IMR-90 (cell line): Measurements from ENCODE around the gene RASAL1. TPM values are rescaled to one million over a fixed set of nuclear protein-coding genes. Genes with fewer than 3 reads are reported as not detected.

ENCODE experiments used
- ATAC-seq: fragments of 200-7000 bp; cut with Tn5 transposase; 2 replicates; pipeline ENCODE4 v1.9.1; 2020; ENCODE audit warnings: low read depth, mild to moderate bottlenecking, moderate library complexity
- BruUV-seq: library from RNA; stranded (reverse); fragments of 400-500 nt; replicated peaks from 2 replicates; lab custom pipeline; 2021; lab: Mats Ljungman, UMichigan
- CTCF ChIA-PET: fragments of 300-600 bp; formaldehyde crosslinking; extraction: SDS; loops from one replicate; lab custom pipeline; 2021; ENCODE audit warnings: antibody characterized with exemption; lab: Yijun Ruan, JAX
- POLR2A ChIA-PET: fragments of 300-600 bp; sonication (Branson Sonifier 250); formaldehyde crosslinking; loops from one replicate; lab custom pipeline; 2022; ENCODE audit warnings: antibody characterized with exemption; ENCODE audit not compliant: unreplicated experiment; lab: Charles Lee
- DNase-seq: peaks from one replicate; pipeline ENCODE4 v3.0.0; 2013
- H2AFZ ChIP-seq: replicated peaks from 2 replicates; pipeline ENCODE3; 2013; ENCODE audit warnings: low read length, mild to moderate bottlenecking; ENCODE audit not compliant: poor library complexity
- H2AK5ac ChIP-seq: 2 replicates; pipeline ENCODE4 v1.6.1; 2013; ENCODE audit warnings: low read depth, low read length, inconsistent platforms
- H2AK9ac ChIP-seq: replicated peaks from 2 replicates; pipeline ENCODE3; 2013; ENCODE audit warnings: mild to moderate bottlenecking, low read depth, low read length, moderate library complexity; ENCODE audit not compliant: poor library complexity
- H2BK120ac ChIP-seq: 2 replicates; pipeline ENCODE4 v1.6.1; 2013; ENCODE audit warnings: low read depth, low read length, inconsistent platforms
- H2BK15ac ChIP-seq: 3 replicates; pipeline ENCODE4 v1.6.1; 2013; ENCODE audit warnings: low read depth, low read length, inconsistent platforms
- H2BK20ac ChIP-seq: 2 replicates; pipeline ENCODE4 v1.6.1; 2013; ENCODE audit warnings: low read depth, mild to moderate bottlenecking, inconsistent platforms, low read length, moderate library complexity
- H2BK5ac ChIP-seq: 2 replicates; pipeline ENCODE4 v1.6.1; 2013; ENCODE audit warnings: mild to moderate bottlenecking, low read depth, low read length, inconsistent platforms; ENCODE audit not compliant: poor library complexity, severe bottlenecking
- H3K14ac ChIP-seq: replicated peaks from 2 replicates; pipeline ENCODE4 v1.6.1; 2013; ENCODE audit warnings: low read depth, low read length, inconsistent platforms
- H3K18ac ChIP-seq: 2 replicates; pipeline ENCODE4 v1.6.1; 2013; ENCODE audit warnings: low read depth, low read length, control low read depth
- H3K23ac ChIP-seq: 2 replicates; pipeline ENCODE4 v1.6.1; 2013; ENCODE audit warnings: low read depth, low read length, inconsistent platforms
- H3K27ac ChIP-seq: 2 replicates; pipeline ENCODE4 v1.5.1; 2013; ENCODE audit warnings: mild to moderate bottlenecking, control low read depth, low read length; ENCODE audit not compliant: insufficient read depth
- H3K27me3 ChIP-seq: 2 replicates; pipeline ENCODE4 v1.6.1; 2013; ENCODE audit warnings: low read length; ENCODE audit not compliant: control insufficient read depth, insufficient read depth
- H3K36me3 ChIP-seq: 2 replicates; pipeline ENCODE4 v1.6.1; 2013; ENCODE audit warnings: low read length, mixed read lengths; ENCODE audit not compliant: control insufficient read depth, insufficient read depth
- H3K4ac ChIP-seq: 2 replicates; pipeline ENCODE4 v1.6.1; 2013; ENCODE audit warnings: low read depth, low read length, inconsistent platforms
- H3K4me1 ChIP-seq: 2 replicates; pipeline ENCODE4 v1.6.1; 2013; ENCODE audit warnings: low read length, mixed read lengths; ENCODE audit not compliant: control insufficient read depth, insufficient read depth
- H3K4me2 ChIP-seq: 2 replicates; pipeline ENCODE4 v1.6.1; 2013; ENCODE audit warnings: low read depth, mild to moderate bottlenecking, control low read depth, low read length, moderate library complexity
- H3K4me3 ChIP-seq: 2 replicates; pipeline ENCODE4 v1.5.1; 2013; ENCODE audit warnings: low read depth, mild to moderate bottlenecking, control low read depth, low read length, moderate library complexity; ENCODE audit not compliant: insufficient read depth
- H3K56ac ChIP-seq: 2 replicates; pipeline ENCODE4 v1.6.1; 2013; ENCODE audit warnings: low read length, inconsistent platforms; ENCODE audit not compliant: insufficient read depth; ENCODE audit errors: extremely low read depth
- H3K79me1 ChIP-seq, 2 experiments: 2 replicates each; pipeline ENCODE4 v1.6.1; 2013; ENCODE audit warnings: low read length in 2 of 2, inconsistent platforms in 1 of 2, low read depth in 1 of 2
- H3K9ac ChIP-seq: 2 replicates; pipeline ENCODE4 v1.6.1; 2013; ENCODE audit warnings: low read depth, low read length, control low read depth
- H3K9me1 ChIP-seq: 2 replicates; pipeline ENCODE4 v1.6.1; 2013; ENCODE audit warnings: low read length, inconsistent platforms; ENCODE audit not compliant: insufficient read depth
- H3K9me3 ChIP-seq: 2 replicates; pipeline ENCODE4 v1.6.1; 2013; ENCODE audit warnings: low read length; ENCODE audit not compliant: control insufficient read depth, insufficient read depth
- H4K20me1 ChIP-seq: 2 replicates; pipeline ENCODE4 v1.6.1; 2013; ENCODE audit warnings: low read length, inconsistent platforms; ENCODE audit not compliant: insufficient read depth
- H4K5ac ChIP-seq: 2 replicates; pipeline ENCODE4 v1.6.1; 2013; ENCODE audit warnings: mild to moderate bottlenecking, low read depth, low read length, control low read depth
- H4K8ac ChIP-seq, 2 experiments: 2 replicates each; pipeline ENCODE4 v1.6.1; 2013; ENCODE audit warnings: low read depth in 2 of 2, low read length in 2 of 2, control low read depth in 1 of 2, inconsistent platforms in 1 of 2
- H4K91ac ChIP-seq: 2 replicates; pipeline ENCODE4 v1.6.1; 2013; ENCODE audit warnings: low read depth, low read length, inconsistent platforms; ENCODE audit not compliant: insufficient read depth
- BHLHE40 ChIP-seq: fragments of 150-350 bp; IDR thresholded peaks from 2 replicates; pipeline ENCODE4 v1.6.1; 2016; ENCODE audit warnings: mild to moderate bottlenecking, low read depth, low read length
- CEBPB ChIP-seq: IDR thresholded peaks from 2 replicates; pipeline ENCODE4 v1.6.1; 2012; ENCODE audit warnings: low read depth, low read length, improper control_type of control experiment
- CHD1 ChIP-seq: IDR thresholded peaks from 2 replicates; pipeline ENCODE4 v1.6.1; 2012; ENCODE audit warnings: low read depth, low read length, improper control_type of control experiment
- FOS ChIP-seq: fragments of 150-350 bp; IDR thresholded peaks from 2 replicates; pipeline ENCODE4 v1.6.1; 2016; ENCODE audit warnings: low read depth, low read length
- MAFK ChIP-seq: IDR thresholded peaks from 2 replicates; pipeline ENCODE4 v1.6.1; 2012; ENCODE audit warnings: low read depth, low read length, improper control_type of control experiment
- MAZ ChIP-seq: IDR thresholded peaks from 2 replicates; pipeline ENCODE4 v1.6.1; 2012; ENCODE audit warnings: low read depth, mild to moderate bottlenecking, low read length, improper control_type of control experiment, moderate library complexity, borderline replicate concordance
- MXI1 ChIP-seq: IDR thresholded peaks from 2 replicates; pipeline ENCODE4 v1.6.1; 2012; ENCODE audit warnings: low read depth, mild to moderate bottlenecking, low read length, moderate library complexity, borderline replicate concordance
- NFE2L2 ChIP-seq: fragments of 150-350 bp; IDR thresholded peaks from 2 replicates; pipeline ENCODE4 v1.6.1; 2016; ENCODE audit warnings: low read depth, mild to moderate bottlenecking, low read length
- RAD21 ChIP-seq: IDR thresholded peaks from 2 replicates; pipeline ENCODE4 v1.6.1; 2012; ENCODE audit warnings: low read length, improper control_type of control experiment
- RCOR1 ChIP-seq: IDR thresholded peaks from 2 replicates; pipeline ENCODE4 v1.6.1; 2012; ENCODE audit warnings: mild to moderate bottlenecking, low read length, improper control_type of control experiment; ENCODE audit not compliant: insufficient replicate concordance
- RFX5 ChIP-seq: IDR thresholded peaks from 2 replicates; pipeline ENCODE4 v1.8.0; 2012; ENCODE audit warnings: low read depth, mild to moderate bottlenecking, low read length, moderate library complexity
- SMC3 ChIP-seq: fragments of 150-350 bp; IDR thresholded peaks from 2 replicates; pipeline ENCODE4 v1.6.1; 2016; ENCODE audit warnings: low read depth, mild to moderate bottlenecking, antibody characterized with exemption, low read length, moderate library complexity
- WGBS, 2 experiments: methylation state at CpG; one replicate each; pipeline versions ENCODE4 v1.1.5 to v1.1.7; 2013; ENCODE audit warnings: missing lambda C conversion rate in 2 of 2; ENCODE audit not compliant: insufficient read length in 1 of 2; ENCODE audit errors: extremely low coverage in 2 of 2; 5-methylcytosine and 5-hydroxymethylcytosine counted together
- dilution Hi-C: fragments of 300-500 bp; cut with HindIII; formaldehyde crosslinking; loops from one replicate; pipeline ENCODE4 v1.14.3; 2018; ENCODE audit warnings: low sequenced_read_pairs; ENCODE audit not compliant: unreplicated experiment
- in situ Hi-C: fragments of 300-500 bp; cut with MboI; formaldehyde crosslinking; loops from 3 replicates; pipeline ENCODE4 v1.14.3; 2019; ENCODE audit warnings: low sequenced_read_pairs, inconsistent platforms, mixed read lengths
- intact Hi-C: fragments of 100-400 bp; cut with micrococcal nuclease; formaldehyde crosslinking; loops from 2 replicates; pipeline ENCODE4 v1.10.0; 2022
- polyA plus RNA-seq, 3 experiments: library from polyadenylated mRNA; depleted of rRNA; stranded (reverse); fragments of >200 nt; gene quantifications; 2 replicates each; pipeline ENCODE4 v1.2.3, GENCODE V29; 2012; ENCODE audit warnings: low replicate concordance in 1 of 3
- total RNA-seq: library from RNA; depleted of rRNA; stranded (reverse); fragments of >200 nt; gene quantifications from 2 replicates; pipeline ENCODE4 v1.2.3, GENCODE V29; 2012
- TF ChIP-seq, protein P1 (sequence below): fragments of 150-350 bp; IDR thresholded peaks from 2 replicates; pipeline ENCODE4 v1.6.1; 2017; ENCODE audit warnings: mild to moderate bottlenecking, antibody characterized with exemption, low read length, low read depth
- TF ChIP-seq, protein P2 (sequence below): conservative IDR thresholded peaks from 2 replicates; pipeline ENCODE4 v1.5.1; 2012; ENCODE audit warnings: mild to moderate bottlenecking, low read depth, low read length, improper control_type of control experiment
- TF ChIP-seq, protein P3 (sequence below): fragments of 150-350 bp; IDR thresholded peaks from 2 replicates; pipeline ENCODE4 v1.6.1; 2016; ENCODE audit warnings: low read depth, mild to moderate bottlenecking, low read length, moderate library complexity, borderline replicate concordance

RASAL1 gene
- total and polyA plus RNA-seq, 2 of the 4 experiments (the other 2 are of a cell fraction), result not detected

DNA sequence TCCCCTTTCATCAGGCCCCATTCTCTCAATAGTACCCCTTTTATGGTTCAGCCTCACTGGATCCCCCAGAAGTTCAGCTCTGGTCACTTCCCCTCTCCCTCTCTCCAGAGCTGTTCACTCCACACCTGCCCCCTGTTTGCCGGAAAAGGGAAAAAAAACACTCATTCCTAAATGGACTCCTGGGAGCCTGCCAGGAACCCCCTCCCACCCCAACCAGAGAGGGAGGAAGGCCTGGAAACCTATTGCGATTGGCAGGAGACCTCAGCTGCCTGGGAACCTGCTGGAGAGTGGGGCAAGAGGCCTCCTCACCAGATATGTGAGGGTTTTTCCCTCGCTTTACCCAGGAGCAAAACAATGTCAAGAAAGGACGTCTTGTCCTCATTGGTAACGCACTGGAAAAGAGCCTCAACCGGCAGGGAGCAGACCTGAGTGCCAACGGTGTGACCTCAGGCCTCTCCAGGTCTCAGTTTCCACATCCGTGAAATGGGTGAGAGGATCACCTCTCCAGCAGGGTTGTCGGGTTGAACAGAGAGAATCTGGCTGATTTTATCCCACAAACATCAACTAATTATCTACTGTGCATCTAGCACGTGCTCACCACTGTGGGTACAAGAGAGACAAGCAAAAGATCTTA lies 74.4 kb downstream of the RASAL1 start:
- Histone ChIP-seq H3K18ac (no peak overlapping the region), H3K9me1 (0 out of 2 replicates have a peak, but pooled peaks cover 2% of the 10 kb centered on the region), H2BK20ac (no peak overlapping the region), H4K20me1 (no peaks in the 10 kb centered on the region), H2AK9ac (no peak overlapping the region), H3K4me2 (no peak overlapping the region), H3K4ac (no peak overlapping the region), H3K14ac (no peak overlapping the region), H3K27ac (no peak overlapping the region), H4K91ac (no peak overlapping the region), H4K8ac (no peak overlapping the region), H2BK5ac (no peak overlapping the region), H2AK5ac (no peak overlapping the region), H3K9ac (no peak overlapping the region), H3K36me3 (no peaks in the 10 kb centered on the region), H2AFZ (no peak overlapping the region), H3K27me3 (peaks cover 30% of the 10 kb centered on the region), H3K23ac (no peak overlapping the region), H3K4me3 (no peak overlapping the region), H4K5ac (no peak overlapping the region), H3K4me1 (no peaks in the 10 kb centered on the region), H3K56ac (no peak overlapping the region), H2BK15ac (no peak overlapping the region), H3K9me3 (no peaks in the 10 kb centered on the region), H2BK120ac (no peak overlapping the region), H3K79me1 (no peaks in the 10 kb centered on the region)
- TF ChIP-seq RCOR1 (no peak), MAFK (no peak), FOS (no peak), CHD1 (no peak), MXI1 (no peak), MAZ (no peak), CEBPB (no peak), BHLHE40 (no peak), RFX5 (no peak), SMC3 (no peak), RAD21 (no peak), NFE2L2 (no peak)
- TF ChIP-seq, protein P1, sequence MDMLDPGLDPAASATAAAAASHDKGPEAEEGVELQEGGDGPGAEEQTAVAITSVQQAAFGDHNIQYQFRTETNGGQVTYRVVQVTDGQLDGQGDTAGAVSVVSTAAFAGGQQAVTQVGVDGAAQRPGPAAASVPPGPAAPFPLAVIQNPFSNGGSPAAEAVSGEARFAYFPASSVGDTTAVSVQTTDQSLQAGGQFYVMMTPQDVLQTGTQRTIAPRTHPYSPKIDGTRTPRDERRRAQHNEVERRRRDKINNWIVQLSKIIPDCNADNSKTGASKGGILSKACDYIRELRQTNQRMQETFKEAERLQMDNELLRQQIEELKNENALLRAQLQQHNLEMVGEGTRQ, result no peak
- TF ChIP-seq, protein P2, sequence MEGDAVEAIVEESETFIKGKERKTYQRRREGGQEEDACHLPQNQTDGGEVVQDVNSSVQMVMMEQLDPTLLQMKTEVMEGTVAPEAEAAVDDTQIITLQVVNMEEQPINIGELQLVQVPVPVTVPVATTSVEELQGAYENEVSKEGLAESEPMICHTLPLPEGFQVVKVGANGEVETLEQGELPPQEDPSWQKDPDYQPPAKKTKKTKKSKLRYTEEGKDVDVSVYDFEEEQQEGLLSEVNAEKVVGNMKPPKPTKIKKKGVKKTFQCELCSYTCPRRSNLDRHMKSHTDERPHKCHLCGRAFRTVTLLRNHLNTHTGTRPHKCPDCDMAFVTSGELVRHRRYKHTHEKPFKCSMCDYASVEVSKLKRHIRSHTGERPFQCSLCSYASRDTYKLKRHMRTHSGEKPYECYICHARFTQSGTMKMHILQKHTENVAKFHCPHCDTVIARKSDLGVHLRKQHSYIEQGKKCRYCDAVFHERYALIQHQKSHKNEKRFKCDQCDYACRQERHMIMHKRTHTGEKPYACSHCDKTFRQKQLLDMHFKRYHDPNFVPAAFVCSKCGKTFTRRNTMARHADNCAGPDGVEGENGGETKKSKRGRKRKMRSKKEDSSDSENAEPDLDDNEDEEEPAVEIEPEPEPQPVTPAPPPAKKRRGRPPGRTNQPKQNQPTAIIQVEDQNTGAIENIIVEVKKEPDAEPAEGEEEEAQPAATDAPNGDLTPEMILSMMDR, result no peak
- TF ChIP-seq, protein P3, sequence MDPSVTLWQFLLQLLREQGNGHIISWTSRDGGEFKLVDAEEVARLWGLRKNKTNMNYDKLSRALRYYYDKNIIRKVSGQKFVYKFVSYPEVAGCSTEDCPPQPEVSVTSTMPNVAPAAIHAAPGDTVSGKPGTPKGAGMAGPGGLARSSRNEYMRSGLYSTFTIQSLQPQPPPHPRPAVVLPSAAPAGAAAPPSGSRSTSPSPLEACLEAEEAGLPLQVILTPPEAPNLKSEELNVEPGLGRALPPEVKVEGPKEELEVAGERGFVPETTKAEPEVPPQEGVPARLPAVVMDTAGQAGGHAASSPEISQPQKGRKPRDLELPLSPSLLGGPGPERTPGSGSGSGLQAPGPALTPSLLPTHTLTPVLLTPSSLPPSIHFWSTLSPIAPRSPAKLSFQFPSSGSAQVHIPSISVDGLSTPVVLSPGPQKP, result no peak
- dilution Hi-C loops, result no loop called here
- DNase-seq, result no peak
- ChIA-PET POLR2A (no interaction called here), CTCF (no interaction called here)
- in situ Hi-C loops, result no loop called here
- no peak for ATAC-seq
- intact Hi-C loops, result no loop called here
- BruUV-seq, result no TSS peak
- WGBS, 2 experiments, result no CpG with 5 or more reads among the region's 10 CpGs
